Activated T-cell treated with anti-CD3 and anti-CD28 coated beads, Interleukin-2, amount 50 U/mL, for 24 hours (primary cell): Measurements from ENCODE around the gene CPED1.
"Not testable (repeated sequence)": the region's sequence is repeated elsewhere in the genome, so short reads cannot be mapped to it uniquely, and the experiment has no call there.

Experiments used
- DNase-seq: peaks from one replicate; pipeline ENCODE4 v3.0.0-alpha.2; 2020
- H3K27ac Mint-ChIP-seq: 2 replicates; pipeline ENCODE4 v1.8.0; 2020; ENCODE audit warnings: mild to moderate bottlenecking, mixed read lengths
- H3K27me3 Mint-ChIP-seq: 2 replicates; pipeline ENCODE4 v1.8.0; 2020; ENCODE audit warnings: mixed read lengths
- H3K36me3 Mint-ChIP-seq: 2 replicates; pipeline ENCODE4 v1.8.0; 2020; ENCODE audit warnings: low read depth, mixed read lengths
- H3K4me1 Mint-ChIP-seq: 2 replicates; pipeline ENCODE4 v1.8.0; 2020; ENCODE audit warnings: low read depth, mixed read lengths
- H3K4me3 Mint-ChIP-seq: 2 replicates; pipeline ENCODE4 v1.8.0; 2020; ENCODE audit warnings: mild to moderate bottlenecking, moderate library complexity, mixed read lengths
- H3K9me3 Mint-ChIP-seq: 2 replicates; pipeline ENCODE4 v1.8.0; 2020; ENCODE audit warnings: mixed read lengths

Gene CPED1

GRCh38 chr7:121286742-121287734 is 298.5 kb downstream of the CPED1 start:
- H3K4me3 Mint-ChIP-seq, result no peak overlapping the region
- no peak for DNase-seq
- H3K27ac Mint-ChIP-seq, result peak overlapping the region; percentile 85
- H3K36me3 Mint-ChIP-seq, result no peaks in the 10 kb centered on the region
- peaks cover 16% of the 10 kb centered on the region for H3K4me1 Mint-ChIP-seq
- peaks cover 25% of the 10 kb centered on the region for H3K9me3 Mint-ChIP-seq
- H3K27me3 Mint-ChIP-seq, result peaks cover 18% of the 10 kb centered on the region

DNA sequence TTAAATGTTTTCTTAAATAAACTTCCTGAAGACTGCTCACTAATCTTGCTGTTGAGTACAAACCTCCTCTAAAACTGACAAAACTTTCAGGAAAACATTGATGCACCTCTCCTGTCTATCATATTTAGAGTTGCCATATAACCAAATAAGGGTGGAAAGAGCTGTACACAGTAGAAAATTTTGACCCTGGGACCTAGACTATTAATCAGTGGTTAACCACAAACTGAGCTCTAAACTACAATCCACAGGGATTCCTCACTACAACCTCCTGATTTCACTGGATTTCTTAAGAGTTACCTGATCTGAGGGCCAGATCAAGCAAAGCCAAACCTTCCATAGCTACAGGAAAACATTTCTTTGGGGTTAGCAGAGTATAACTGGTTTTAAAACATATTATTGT is 300.4 kb downstream of the CPED1 start:
- no peak for DNase-seq
- H3K27me3 Mint-ChIP-seq, result peaks cover 31% of the 10 kb centered on the region
- no peak overlapping the region for H3K27ac Mint-ChIP-seq
- H3K36me3 Mint-ChIP-seq, result no peaks in the 10 kb centered on the region
- H3K9me3 Mint-ChIP-seq, result peaks cover 23% of the 10 kb centered on the region
- peaks cover 16% of the 10 kb centered on the region for H3K4me1 Mint-ChIP-seq
- H3K4me3 Mint-ChIP-seq, result no peak overlapping the region

- Mint-ChIP-seq H3K4me1 (peaks cover 16% of the 10 kb centered on the region), H3K27me3 (peaks cover 30% of the 10 kb centered on the region), H3K9me3 (peaks cover 15% of the 10 kb centered on the region)
- DNase-seq, H3K27ac Mint-ChIP-seq, H3K36me3 Mint-ChIP-seq, H3K4me3 Mint-ChIP-seq: not testable (repeated sequence)
Observed at GRCh38 chr7:121289930-121290329, 301.4 kb downstream of the CPED1 start.

- Mint-ChIP-seq H3K36me3 (no peaks in the 10 kb centered on the region), H3K4me1 (no peaks in the 10 kb centered on the region), H3K4me3 (no peak overlapping the region), H3K9me3 (no peaks in the 10 kb centered on the region), H3K27me3 (peaks cover 33% of the 10 kb centered on the region), H3K27ac (no peak overlapping the region)
- no peak for DNase-seq
Observed at GRCh38 chr7:121294448-121294992, 306.0 kb downstream of the CPED1 start.

DNA sequence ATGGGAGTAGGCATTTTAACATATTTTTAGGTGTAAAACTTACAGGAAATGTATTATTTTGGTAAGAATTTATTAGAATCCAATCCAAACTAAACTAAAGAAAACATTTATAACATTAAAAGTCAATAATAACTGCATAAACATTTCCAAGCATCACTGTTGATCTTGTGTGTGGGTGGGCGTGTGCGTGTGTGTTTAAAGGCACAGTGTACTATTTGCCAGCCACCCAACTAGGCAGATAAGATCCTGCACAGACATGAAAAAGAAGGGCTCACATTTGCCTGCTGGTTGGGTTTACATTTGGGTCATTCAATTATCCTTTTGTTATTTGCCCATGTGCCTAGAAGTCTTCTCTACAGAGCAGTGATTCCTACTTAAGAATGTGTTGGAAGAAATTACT is 309.3 kb downstream of the CPED1 start:
- H3K27ac Mint-ChIP-seq, result no peak overlapping the region
- peaks cover 27% of the 10 kb centered on the region for H3K27me3 Mint-ChIP-seq
- no peak for DNase-seq
- no peaks in the 10 kb centered on the region for H3K4me1 Mint-ChIP-seq
- no peaks in the 10 kb centered on the region for H3K9me3 Mint-ChIP-seq
- no peaks in the 10 kb centered on the region for H3K36me3 Mint-ChIP-seq
- H3K4me3 Mint-ChIP-seq, result no peak overlapping the region

GRCh38 chr7:121298831-121299239 is 310.3 kb downstream of the CPED1 start:
- Mint-ChIP-seq H3K27me3 (peaks cover 21% of the 10 kb centered on the region), H3K9me3 (no peaks in the 10 kb centered on the region), H3K4me3 (no peak overlapping the region), H3K27ac (no peak overlapping the region), H3K4me1 (no peaks in the 10 kb centered on the region), H3K36me3 (no peaks in the 10 kb centered on the region)
- DNase-seq, result no peak

GRCh38 chr7:121300685-121301420 is 312.3 kb downstream of the CPED1 start:
- Mint-ChIP-seq H3K4me1 (no peaks in the 10 kb centered on the region), H3K36me3 (no peaks in the 10 kb centered on the region), H3K27ac (no peak overlapping the region), H3K9me3 (no peaks in the 10 kb centered on the region), H3K4me3 (no peak overlapping the region), H3K27me3 (peaks cover 19% of the 10 kb centered on the region)
- DNase-seq, result no peak

GRCh38 chr7:121301446-121302213 is 313.1 kb downstream of the CPED1 start:
- H3K9me3 Mint-ChIP-seq, result no peaks in the 10 kb centered on the region
- no peak overlapping the region for H3K27ac Mint-ChIP-seq
- H3K4me3 Mint-ChIP-seq, result no peak overlapping the region
- H3K4me1 Mint-ChIP-seq, result peaks cover 5% of the 10 kb centered on the region
- H3K27me3 Mint-ChIP-seq, result peaks cover 23% of the 10 kb centered on the region
- DNase-seq, result no peak
- H3K36me3 Mint-ChIP-seq, result no peaks in the 10 kb centered on the region

DNA sequence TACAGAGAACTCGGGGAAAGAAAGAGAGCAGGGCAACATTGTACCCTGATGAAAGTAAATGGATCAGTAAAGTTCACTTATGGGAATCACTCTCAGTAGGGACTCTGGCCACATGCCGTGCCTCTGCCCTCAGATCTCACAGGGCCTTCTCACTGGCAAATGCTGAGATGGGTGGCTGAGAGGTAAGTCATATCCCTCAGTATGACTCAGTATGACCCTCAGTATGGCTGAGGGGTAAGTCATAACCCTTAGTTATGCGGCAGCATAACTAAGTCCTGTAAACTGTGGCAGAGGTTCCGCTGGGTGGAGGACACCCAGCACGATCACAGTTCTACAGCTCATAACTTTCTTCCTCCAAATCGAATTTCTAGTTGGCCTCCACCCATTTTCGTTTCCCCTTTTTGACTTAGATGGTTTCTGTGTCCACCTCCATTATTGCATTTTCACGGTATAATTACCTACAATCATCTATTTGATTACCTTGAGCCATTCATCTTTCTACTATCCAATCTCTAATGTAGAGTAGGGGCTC is 313.8 kb downstream of the CPED1 start:
- H3K9me3 Mint-ChIP-seq, result no peaks in the 10 kb centered on the region
- peaks cover 24% of the 10 kb centered on the region for H3K27me3 Mint-ChIP-seq
- no peak overlapping the region for H3K4me3 Mint-ChIP-seq
- no peak for DNase-seq
- H3K27ac Mint-ChIP-seq, result no peak overlapping the region
- no peaks in the 10 kb centered on the region for H3K36me3 Mint-ChIP-seq
- H3K4me1 Mint-ChIP-seq, result peaks cover 11% of the 10 kb centered on the region

GRCh38 chr7:121303422-121304101 is 315.1 kb downstream of the CPED1 start:
- H3K27me3 Mint-ChIP-seq, result peaks cover 29% of the 10 kb centered on the region
- H3K36me3 Mint-ChIP-seq, result no peaks in the 10 kb centered on the region
- H3K27ac Mint-ChIP-seq, result no peak overlapping the region
- H3K4me1 Mint-ChIP-seq, result peaks cover 13% of the 10 kb centered on the region
- no peak overlapping the region for H3K4me3 Mint-ChIP-seq
- no peak for DNase-seq
- no peaks in the 10 kb centered on the region for H3K9me3 Mint-ChIP-seq

GRCh38 chr7:121304102-121304658 is 315.7 kb downstream of the CPED1 start:
- no peak for DNase-seq
- Mint-ChIP-seq H3K4me1 (peaks cover 13% of the 10 kb centered on the region), H3K9me3 (no peaks in the 10 kb centered on the region), H3K4me3 (no peak overlapping the region), H3K27me3 (peaks cover 36% of the 10 kb centered on the region), H3K27ac (no peak overlapping the region), H3K36me3 (no peaks in the 10 kb centered on the region)

DNA sequence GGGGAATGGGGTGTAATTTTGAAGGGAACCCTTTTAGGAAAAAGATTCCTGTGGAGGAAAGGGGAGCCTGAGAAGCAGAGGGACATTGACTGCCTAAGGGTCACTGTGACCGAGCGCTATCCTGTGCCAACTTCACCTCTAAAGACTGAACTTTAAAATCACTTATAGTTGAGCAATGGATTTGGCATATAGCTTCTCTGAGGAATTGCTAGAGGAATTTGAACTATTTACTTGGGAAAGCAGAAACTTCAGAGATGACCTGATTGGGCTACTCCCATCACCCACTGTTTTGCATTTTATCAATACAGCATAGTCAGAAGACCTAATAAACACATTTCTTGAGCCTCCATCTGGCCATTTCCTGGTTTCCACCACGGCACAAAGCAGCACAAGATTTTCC is 316.6 kb downstream of the CPED1 start:
- Mint-ChIP-seq H3K27me3 (peaks cover 41% of the 10 kb centered on the region), H3K36me3 (no peaks in the 10 kb centered on the region), H3K9me3 (no peaks in the 10 kb centered on the region), H3K27ac (no peak overlapping the region), H3K4me1 (peaks cover 13% of the 10 kb centered on the region), H3K4me3 (no peak overlapping the region)
- DNase-seq, result no peak

DNA sequence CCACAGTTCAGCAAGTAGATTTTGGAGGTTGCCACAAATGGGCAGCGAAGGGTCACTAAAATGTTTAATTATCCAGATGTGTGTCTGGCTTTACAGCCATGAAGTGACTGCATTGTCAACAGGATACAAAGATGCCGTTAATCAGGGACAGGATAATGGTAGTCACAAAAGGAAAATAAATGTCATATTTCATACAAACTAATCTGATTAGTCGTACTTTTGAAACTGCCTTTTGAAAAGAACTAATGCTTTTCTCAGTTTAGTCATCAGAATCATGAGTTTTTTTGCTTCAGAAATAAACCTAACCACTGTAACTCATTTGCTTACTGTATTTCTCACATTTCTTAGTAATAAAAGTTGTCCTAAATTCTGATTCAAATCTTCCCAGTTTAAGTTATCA is 318.1 kb downstream of the CPED1 start:
- Mint-ChIP-seq H3K4me1 (peaks cover 13% of the 10 kb centered on the region), H3K27me3 (peaks cover 33% of the 10 kb centered on the region), H3K36me3 (no peaks in the 10 kb centered on the region), H3K4me3 (no peak overlapping the region), H3K9me3 (no peaks in the 10 kb centered on the region), H3K27ac (peak overlapping the region; percentile 66)
- no peak for DNase-seq
